GM18858 (cell line): ENCODE results near the gene TMEM200B.
"Not testable (repeated sequence)": the region's sequence is repeated elsewhere in the genome, so short reads cannot be mapped to it uniquely, and the experiment has no call there.

Source experiments
- ATAC-seq: cut with Tn5 transposase; IDR thresholded peaks from one replicate; pipeline ENCODE4 v1.9.1; 2021; ENCODE audit not compliant: unreplicated experiment

TMEM200B gene

DNA sequence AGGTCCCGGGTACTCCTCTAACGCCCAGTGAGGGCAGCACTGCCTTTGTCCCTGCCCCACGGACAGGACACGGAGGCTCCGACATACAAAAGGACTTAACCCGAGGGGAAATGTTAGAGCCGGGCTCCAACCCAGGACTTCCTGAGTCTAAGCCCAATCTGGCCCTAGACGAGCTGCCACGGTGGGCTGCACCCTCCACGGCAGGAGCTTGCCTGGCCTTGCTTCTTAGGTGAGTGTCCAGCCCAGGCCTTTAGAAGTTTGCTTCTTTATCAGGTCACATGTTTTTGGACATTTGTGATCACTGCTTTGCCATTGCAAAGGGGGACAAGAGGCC is 11.0 kb upstream of the TMEM200B start:
- no peak for ATAC-seq

DNA sequence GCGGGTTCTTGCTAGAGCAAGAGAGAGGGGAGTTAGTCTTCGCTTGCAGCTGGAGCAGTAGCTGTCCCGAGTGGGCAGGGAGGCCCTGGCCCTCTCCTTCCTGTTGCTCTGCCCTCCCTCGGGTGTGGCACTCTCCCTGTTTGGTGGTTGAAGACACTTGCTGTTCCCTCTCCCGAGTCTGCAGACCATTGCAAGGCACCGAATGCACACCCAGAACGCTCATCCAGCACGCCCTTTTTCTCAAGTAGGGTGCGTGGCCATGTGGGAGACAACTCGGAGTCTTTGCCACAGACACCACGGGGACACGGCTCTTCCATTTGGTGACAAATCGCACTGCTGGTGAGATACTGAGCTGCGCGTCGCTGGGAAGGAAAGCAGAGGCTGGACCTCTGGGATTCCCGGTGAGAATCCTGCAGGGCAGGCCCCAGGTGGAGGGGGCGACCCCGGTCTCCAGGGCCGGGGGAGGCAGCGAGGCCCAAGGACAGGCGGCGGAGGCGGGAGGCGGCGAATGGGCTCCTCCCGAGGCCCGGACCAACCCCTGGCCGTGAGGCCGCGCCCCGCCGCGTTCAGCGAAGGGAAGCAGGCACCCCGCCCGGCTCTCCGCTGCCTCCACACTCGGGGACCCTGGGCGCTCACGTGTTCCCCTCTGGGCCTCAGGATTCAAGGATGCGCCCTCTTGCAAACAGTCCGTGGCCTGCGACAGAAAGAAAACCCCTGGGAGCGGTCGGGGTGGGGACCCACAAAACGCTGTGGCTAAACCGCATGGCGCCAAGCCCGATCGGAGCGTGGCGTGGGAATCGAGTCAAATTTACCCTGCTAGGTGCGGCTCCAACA is 10.4 kb upstream of the TMEM200B start:
- ATAC-seq = no peak

DNA sequence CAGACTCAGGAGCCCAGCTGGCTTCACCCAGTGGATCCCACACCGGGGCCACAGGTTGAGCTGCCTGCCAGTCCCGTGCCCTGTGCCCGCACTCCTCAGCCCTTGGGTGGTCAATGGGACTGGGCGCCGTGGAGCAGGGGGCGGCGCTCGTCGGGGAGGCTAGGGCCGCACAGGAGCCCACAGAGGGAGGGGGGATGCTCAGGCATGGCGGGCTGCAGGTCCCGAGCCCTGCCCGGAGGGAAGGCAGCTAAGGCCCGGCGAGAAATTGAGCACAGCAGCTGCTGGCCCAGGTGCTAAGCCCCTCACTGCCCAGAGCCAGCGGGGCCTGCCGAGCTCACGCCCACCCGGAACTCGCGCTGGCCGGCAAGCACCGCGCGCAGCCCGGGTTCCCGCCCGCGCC is 7.4 kb upstream of the TMEM200B start:
- ATAC-seq = not testable (repeated sequence)

DNA sequence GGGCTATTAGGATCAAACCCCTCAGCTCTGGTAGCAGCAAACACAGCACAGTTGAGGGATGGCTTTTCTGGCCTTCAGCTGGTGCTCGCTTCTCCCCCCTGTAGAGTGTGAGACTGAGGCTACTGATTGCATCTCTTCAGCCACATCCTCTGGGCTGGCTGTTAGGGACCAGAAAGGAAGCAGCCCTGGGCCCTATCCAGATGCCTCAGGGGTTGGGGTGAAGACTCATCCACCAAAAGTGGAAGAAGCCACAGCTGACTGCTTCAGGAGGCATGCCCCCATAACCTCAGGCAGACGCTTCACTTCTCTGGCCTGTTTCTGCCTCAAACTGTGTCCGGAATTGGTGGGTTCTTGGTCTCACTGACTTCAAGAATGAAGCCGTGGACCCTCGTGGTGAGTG is 6.2 kb upstream of the TMEM200B start:
- no peak for ATAC-seq

DNA sequence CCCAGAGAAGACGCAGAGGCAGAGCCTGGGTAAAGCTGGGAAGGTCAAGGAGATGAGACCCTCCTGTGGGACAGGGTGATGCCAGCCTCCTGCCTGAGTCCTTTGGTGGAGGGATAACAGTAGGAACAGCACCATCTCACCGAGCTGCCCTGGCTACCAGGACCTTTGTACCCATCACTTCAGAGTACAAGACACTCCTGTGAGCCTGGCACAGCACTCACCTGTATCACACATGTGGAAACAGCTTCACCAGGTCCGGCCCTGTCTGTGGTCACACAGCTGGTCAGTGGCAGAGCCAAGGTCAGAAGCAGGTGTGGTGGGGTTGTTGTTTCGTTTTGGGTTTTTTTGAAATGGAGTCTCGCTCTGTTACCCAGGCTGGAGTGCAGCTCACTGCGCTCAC is 5.0 kb upstream of the TMEM200B start:
- ATAC-seq = no peak

DNA sequence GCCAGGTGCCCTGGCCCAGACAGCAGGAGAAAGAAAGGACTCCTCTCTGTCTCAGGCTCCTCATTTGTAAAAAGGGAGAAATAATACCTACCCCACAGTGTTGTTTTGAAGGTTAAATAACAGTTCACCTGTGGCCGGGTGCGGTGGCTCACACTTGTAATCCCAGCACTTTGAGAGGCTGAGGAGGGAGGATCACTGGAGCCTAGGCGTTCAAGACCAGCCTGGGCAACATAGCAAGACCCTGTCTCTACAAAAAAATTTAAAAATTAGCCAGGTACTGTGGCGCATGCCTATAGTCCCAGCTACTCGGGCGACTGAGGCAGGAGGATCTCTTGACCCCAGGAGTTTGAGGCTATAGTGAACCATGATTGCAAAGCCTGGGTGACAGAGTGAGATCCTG is 2.5 kb upstream of the TMEM200B start:
- ATAC-seq = no peak

DNA sequence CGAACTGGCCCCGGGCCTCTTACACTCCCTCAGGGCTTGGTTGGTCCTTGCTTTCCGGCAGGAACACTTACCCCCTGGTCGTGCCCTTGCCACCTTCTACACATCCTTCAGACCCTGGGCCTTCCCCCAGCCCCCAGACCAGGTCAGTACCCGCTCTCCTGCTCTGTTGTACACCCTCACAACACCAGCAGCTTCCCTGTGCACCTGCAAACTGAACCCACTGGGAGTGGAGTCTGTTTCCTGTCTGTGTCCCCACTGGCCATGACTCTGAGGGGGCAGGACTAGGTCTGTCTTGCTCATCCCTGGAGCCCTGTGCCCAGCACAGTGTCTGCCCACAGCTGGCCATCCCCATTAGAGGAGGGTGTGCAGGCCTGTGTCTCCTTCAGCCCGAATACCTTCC is 2.1 kb upstream of the TMEM200B start:
- no peak for ATAC-seq

DNA sequence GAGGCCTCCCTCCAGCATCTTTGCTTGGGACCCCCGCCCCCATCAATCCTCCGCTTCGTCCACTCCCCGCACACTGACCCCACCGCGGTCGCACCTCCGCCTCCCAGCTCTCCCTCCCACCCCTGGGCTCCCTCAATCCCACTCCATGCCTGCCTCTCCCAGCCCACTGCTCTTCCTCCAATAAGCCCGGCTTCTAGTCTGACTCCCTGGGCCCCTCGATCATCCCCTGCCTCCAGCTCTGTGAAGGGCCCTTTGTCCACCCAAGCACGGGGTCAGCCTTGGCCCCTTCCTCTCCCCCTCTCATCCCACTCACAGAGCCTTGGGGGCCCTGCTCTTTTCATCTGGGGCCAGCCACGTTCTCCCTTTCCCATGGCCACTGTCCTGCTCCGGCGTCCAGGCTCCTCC is 1.5 kb upstream of the TMEM200B start:
- ATAC-seq = no peak

DNA sequence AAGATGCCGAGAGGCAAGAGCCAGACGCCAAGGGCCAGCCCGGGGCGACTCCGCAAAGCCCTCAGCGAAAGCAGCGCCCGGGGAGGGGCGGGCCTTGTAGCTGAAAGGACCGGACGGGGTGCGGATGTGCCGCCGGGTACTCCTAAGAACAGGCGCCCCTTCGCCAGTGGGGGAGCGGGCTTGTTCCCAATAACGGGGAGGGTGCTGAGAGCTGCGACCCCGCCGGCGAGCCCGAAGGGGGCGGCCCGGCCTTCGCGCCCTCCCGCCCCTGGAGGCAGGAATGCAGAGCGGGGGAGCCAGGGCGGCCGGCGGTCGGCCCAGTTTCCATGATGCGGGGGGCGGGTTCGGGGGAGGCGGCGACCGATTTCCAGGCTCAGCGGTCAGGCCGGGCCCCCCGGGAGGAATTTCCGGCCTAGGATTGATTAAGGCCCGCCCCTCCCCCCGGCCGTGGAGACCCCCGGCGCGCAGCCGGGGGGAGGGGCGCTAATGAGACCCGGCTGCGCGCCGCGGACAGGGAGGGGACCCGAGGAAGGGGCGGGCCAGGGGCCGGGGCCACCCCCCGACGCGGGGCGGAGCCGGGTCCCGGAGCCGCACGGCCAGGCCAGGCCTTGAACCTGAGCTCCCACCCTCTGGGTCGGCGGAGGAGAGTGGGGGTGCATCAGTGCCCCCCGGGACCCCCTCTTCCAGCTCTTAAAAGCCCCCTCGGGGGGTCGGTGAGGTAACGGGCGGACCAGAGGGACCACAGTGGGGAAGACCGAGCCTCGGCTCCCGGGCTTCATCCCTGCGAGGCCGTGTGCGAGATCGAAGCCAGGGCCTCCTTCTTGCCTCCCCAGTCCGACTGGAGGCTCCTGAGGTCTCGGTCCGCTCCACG is 898 bp upstream of the TMEM200B start:
- ATAC-seq = no peak

DNA sequence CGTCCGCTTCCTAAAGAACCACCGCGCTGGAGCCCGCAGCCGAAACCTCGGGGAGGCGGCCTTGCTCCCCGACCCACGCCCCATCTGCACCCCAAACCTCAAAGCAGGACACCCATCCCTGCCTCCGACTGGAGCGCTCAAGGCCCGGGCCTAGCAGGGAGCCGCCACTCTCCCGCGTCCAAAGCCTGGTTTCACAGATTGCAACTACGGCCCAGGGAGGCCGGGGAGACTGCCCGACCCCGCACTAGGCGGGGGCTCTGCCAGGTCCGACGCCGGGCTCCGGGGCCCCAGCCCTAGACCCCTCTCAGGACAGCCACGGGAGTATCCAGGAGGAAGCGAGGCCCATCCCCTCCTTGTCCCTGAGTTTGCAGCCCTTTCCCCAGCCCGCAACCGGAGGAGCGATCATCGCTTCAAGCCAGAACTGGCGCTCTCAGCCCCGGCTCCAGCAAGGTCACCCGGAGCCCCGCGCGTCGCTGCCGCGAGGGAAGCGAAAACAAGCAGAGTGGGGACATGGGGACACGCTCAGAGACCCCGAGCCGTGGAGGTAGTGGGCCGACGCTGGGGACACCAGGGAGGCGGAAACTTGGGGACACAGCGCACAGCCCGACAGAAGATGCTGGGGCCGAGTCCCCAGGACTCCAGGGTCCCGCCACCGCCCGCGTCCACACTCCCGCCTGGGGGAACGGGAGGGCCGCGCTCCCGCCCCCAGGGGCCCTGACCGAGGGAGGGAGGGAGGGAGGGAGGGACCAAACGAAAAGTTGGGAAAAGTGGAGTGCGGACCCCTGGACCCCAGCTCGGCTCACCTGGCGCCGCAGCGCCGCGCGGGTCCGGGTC is 433 bp downstream of the TMEM200B start:
- no peak for ATAC-seq

DNA sequence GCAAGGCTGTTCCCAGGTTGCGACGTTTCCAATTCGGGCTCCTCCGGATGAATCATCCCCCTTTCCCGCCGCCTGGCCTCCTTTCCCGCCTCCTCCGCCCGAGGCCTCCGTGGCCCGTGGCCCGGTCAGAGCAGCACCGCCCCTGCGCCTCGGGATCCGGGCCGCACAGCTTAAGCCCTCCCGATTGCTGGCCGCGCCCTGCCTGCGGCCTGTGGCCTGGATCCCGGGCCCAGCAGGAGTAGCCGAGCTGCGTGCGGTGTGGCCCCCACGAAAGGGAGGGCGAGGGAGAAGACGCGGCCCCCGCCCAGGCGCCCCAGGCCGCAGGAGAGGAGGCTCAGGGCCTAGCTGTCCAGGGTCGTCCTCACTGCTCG is 1.0 kb downstream of the TMEM200B start:
- ATAC-seq = no peak

DNA sequence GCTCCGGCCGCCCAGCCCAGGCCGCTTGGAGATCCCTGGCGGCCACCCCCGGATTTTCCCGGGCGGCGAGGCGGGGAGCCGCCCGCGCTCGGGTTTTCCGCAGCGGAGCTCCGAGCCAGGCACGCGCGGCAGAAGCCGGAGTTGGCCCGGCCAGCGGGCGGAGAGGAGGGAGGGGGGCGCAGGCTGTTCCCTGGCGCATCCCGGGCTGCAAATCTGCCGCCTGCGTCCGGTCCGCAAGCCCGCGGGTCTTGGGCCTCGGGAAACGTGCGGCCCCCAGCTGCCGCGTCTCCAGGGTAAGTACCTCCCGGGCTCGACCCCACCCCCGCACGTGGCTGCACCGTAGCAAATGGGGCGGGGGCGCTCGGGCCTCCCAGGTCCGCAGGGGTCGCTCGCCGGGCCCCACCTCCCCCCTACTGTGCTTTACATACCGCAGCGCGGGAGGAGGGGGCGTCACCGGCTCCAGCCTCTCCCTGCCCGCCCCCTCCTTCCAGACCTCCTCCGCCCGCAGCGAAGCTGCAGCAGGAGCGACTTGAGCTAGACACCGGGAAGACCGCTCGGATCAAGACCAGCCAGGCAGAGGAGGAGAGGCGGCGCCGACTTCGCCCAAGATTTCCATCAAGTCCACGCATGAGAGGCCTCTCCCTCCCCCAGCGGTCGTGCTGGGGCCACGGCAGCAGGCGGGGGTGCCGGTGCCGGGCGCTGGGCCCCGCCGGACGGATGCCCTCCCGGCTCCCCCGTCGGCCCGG is 1.6 kb downstream of the TMEM200B start:
- no peak for ATAC-seq

DNA sequence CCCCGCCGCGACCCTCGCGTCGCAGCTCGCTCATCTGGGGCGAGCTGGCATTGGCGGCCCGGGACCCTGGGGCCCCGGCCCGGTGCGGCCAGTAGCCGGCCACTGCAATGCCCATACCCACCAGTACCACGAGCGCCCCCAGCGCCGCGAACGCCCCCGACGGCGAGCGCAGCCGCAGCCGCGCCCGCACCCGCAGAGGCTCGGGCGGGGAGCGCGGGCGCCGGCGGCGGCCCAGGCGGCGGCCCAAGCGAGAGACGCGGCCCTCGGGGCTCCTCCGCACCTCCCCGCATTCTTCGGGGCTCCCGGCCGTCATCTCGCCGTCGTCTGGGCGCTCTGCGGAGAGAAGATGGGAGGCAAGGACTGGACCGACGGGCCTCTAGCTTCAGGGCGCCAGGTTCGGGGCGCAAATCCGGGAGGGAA is 2.2 kb downstream of the TMEM200B start:
- no peak for ATAC-seq

DNA sequence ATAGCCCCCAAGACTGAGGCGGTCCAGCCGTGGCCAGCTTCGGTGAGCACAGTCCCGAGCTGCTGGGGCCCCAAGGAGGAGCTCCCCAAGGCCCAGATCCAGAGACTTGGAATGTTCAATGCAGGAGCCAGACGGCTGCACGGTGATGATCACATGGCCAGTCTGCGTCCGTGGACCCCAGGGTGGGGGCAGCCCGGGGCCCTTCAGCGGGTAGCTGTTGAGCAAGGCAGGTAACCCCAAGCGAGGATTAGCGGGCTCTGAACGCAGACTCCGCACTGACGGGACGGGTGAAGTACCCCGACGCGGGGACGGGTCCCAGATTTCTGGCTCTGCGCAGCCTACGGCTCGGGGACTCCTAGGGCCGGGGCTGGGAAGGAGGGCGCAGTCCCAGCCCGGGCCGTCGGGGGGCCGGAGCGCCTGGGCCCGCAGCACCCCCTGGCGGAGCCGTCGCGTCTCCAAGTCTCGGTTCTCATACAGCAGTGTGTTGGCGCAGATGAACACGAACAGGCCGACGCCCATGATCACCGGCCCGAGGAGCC is 2.7 kb downstream of the TMEM200B start:
- ATAC-seq = no peak

DNA sequence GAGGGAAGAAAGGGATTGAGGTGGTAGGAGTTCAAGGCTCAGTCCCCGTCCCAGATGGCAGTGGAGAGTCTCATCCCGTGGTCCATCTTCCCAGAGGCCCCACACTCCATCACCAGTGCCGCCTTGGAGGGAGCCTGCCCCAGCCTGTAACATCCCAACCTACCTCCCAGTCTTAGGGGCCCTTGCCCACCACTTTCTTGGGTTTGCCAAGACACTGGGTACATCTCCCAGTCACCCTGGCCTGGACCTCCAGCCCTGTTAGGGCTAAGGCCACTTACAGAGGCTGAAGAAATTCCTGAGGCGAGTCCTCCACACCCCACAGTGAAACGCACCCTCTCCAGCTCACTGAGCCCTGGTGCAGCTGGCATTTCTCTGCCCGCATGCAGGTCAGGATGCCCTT is 3.3 kb downstream of the TMEM200B start:
- no peak for ATAC-seq

DNA sequence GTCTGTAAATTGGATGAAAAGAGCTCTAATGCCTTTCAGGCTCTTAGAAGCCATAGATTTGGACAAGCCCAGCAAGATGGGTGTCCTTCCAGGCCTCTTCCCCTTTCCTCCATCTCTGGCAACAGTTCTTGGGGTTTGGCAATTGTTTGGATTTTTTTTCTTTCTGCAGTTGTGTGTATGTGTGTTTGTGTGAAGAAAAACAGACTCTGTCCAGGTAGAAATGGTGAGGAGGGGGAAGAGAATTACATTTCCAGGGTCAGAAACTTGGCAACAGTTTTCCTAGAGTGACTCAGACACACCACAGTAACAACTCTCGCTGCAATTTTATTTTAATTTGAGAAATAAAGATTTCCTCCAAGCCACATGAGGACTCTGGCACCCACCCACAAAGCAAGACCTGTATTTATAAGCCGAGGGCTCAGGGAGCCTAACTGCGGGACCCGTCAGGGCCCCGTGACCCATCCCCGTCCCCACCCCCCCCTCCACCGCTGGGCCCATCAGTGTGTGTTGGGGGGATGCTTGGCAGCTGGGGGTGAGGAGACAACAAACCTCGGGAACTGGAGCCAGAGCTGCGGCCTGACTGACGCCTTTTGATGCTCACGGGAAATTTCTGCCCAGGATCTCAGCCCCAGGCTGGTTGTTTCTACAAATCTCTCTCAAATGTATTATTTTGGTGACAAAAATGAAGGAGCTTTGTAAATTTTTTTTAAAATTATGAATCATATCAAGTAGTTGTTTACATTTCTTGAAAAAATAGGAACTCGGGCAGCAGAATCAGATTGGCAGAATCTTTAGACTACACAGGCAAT is 4.4 kb downstream of the TMEM200B start:
- ATAC-seq = no peak

DNA sequence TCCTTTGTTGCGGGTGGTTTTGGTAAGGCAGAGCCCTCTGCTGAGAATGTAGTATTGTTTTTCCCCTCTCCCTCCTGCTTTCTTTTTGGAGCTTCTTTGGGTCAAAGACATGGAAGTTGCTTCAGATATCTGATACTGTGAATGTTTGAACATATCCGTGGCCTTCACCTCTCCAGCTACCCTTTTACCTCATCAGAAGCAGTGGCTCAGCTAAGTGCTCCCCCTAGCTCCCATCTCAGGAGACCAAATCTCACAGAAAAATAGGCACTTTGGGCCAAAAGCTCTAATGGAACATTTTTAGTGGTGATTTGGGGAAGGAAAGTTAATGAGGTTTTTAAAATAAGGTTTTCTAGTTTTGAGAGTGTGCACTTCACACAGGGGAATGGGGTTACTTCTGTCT is 6.3 kb downstream of the TMEM200B start:
- ATAC-seq = no peak

DNA sequence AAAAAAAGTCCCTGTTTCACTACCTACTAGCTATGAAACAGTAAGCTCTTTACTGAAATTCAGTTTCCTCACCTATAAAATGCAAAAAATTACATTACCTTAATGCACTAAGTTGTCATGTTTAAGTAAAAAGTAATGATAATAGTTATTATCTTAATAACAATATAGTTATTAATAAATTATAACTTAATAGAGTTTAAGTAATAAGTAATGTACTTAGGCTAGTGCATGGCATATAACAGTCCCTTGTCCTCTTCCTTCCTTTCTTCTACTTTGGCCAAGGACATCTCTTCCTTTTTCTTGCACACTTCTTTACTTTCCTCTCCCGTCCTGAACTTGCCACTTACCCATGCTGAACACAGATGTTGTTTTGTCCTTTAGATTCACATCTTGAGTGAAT is 9.0 kb downstream of the TMEM200B start:
- ATAC-seq = no peak

DNA sequence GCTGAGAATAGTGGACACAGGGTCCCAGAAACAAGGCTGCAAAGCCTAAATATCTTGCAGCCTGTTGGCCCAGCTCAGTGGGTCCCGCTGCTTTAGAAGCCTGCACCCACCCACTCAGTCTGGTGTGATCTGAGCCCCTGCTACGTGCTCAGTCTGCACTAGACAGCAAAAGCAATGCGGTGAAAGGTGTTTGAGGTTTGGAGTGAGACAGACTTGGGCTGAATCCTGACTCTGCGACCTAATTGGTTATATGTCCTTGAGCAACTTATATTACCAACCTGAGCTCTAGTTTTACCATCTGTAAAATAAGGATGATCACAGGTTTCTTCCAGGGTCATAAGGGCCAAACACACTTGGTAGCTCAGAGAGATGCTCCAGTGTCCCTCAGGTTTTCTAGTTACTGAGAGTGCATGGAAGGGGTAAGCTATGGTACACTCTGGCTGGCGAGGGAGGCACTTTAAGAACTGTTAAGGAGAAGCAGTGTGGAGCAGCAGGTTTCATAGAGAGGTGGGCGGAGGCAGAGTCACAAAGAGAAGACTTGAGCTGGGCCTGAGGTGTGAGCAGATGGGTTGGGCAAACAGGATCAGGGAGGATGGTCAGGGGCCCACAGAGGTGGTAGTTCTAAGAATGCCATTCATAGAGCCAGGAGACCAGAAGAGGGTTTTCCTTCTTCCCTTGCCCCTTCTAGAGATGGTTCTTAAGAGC is 10.1 kb downstream of the TMEM200B start:
- no peak for ATAC-seq
